Endodermal cell (in vitro differentiated cells): ENCODE data around the gene KIAA0513. TPM values are rescaled to one million over a fixed set of nuclear protein-coding genes. Genes with fewer than 3 reads are reported as not detected.
A peak's percentile ranks its signal among the peaks of the same experiment; 100 is the strongest.

ENCODE experiments used
- DNase-seq: peaks from one replicate; pipeline ENCODE4 v3.0.0-alpha.2; 2017
- H3K27ac ChIP-seq: 2 replicates; pipeline ENCODE4 v1.5.1; 2013; ENCODE audit warnings: mild to moderate bottlenecking, low read depth, low read length, moderate library complexity
- H3K27me3 ChIP-seq: 2 replicates; pipeline ENCODE4 v1.6.1; 2013; ENCODE audit warnings: mild to moderate bottlenecking, low read length, moderate library complexity; ENCODE audit not compliant: insufficient read depth, control insufficient read depth, poor library complexity, severe bottlenecking
- H3K36me3 ChIP-seq: 2 replicates; pipeline ENCODE4 v1.7.0; 2013; ENCODE audit warnings: mild to moderate bottlenecking, low read length, moderate library complexity; ENCODE audit not compliant: control insufficient read depth, insufficient read depth
- H3K4me1 ChIP-seq: one replicate; pipeline ENCODE4 v1.7.0; 2013; ENCODE audit warnings: low read length; ENCODE audit not compliant: control insufficient read depth, insufficient read depth
- H3K4me3 ChIP-seq: 2 replicates; pipeline ENCODE4 v1.5.1; 2013; ENCODE audit warnings: mild to moderate bottlenecking, low read length, moderate library complexity
- H3K9ac ChIP-seq: 2 replicates; pipeline ENCODE4 v1.6.1; 2013; ENCODE audit warnings: mild to moderate bottlenecking, low read length, moderate library complexity; ENCODE audit not compliant: poor library complexity, severe bottlenecking; ENCODE audit errors: extremely low read depth
- H3K9me3 ChIP-seq: 2 replicates; pipeline ENCODE4 v1.6.1; 2013; ENCODE audit warnings: mild to moderate bottlenecking, low read length, moderate library complexity; ENCODE audit not compliant: control insufficient read depth
- H3K27ac Mint-ChIP-seq: 2 replicates; pipeline ENCODE4 v1.8.0; 2020; ENCODE audit warnings: mixed read lengths
- H3K27me3 Mint-ChIP-seq: 2 replicates; pipeline ENCODE4 v1.8.0; 2021; ENCODE audit warnings: mild to moderate bottlenecking, mixed read lengths; ENCODE audit not compliant: insufficient read depth
- H3K36me3 Mint-ChIP-seq: 2 replicates; pipeline ENCODE4 v1.8.0; 2020; ENCODE audit warnings: low read depth, mixed read lengths
- H3K4me1 Mint-ChIP-seq: 2 replicates; pipeline ENCODE4 v1.8.0; 2020; ENCODE audit warnings: mixed read lengths
- H3K4me3 Mint-ChIP-seq: 2 replicates; pipeline ENCODE4 v1.8.0; 2020; ENCODE audit warnings: mild to moderate bottlenecking, moderate library complexity, mixed read lengths
- H3K9me3 Mint-ChIP-seq: 2 replicates; pipeline ENCODE4 v1.8.0; 2020; ENCODE audit warnings: mild to moderate bottlenecking, mixed read lengths
- WGBS, 2 experiments: methylation state at CpG; one replicate each; pipeline versions ENCODE4 v1.1.5 to v1.1.7; 2013; ENCODE audit warnings: missing lambda C conversion rate in 2 of 2, mixed read lengths in 1 of 2; ENCODE audit not compliant: insufficient coverage in 1 of 2, insufficient read length in 1 of 2; 5-methylcytosine and 5-hydroxymethylcytosine counted together
- total RNA-seq, 2 donors: library from RNA; stranded (reverse); fragmentation: NEBNext Ultra II Directional in 1 of 2; extraction: Animal tissue kit (Norgen Biotek cat#: 25700) in 1 of 2; gene quantifications; 2 replicates in 1 of 2; 3 replicates in 1 of 2; pipeline ENCODE4 v1.2.1, GENCODE V29; 2021
- TF ChIP-seq, protein P1 (sequence below): fragments of 200-600 bp; sonication (generic); conservative IDR thresholded peaks from 2 replicates; pipeline ENCODE4 v1.5.0; 2021; ENCODE audit warnings: antibody characterized with exemption, mild to moderate bottlenecking

Gene KIAA0513
- total RNA-seq, 2 donors from 2014 or later = 9.2 to 16.0 TPM

GRCh38 chr16:84988328-84989080 lies 39.1 kb upstream of the KIAA0513 start:
- Mint-ChIP-seq H3K36me3 (peaks cover 72% of the 10 kb centered on the region), H3K4me1 (peaks cover 7% of the 10 kb centered on the region), H3K27ac (peak overlapping the region; percentile 30), H3K4me3 (no peak overlapping the region), H3K27me3 (no peaks in the 10 kb centered on the region), H3K9me3 (no peaks in the 10 kb centered on the region)
- 91 to 93% methylated on average over 5 to 16 of the region's 16 CpGs for WGBS, 2 experiments
- no peaks in the 10 kb centered on the region for H3K4me1 ChIP-seq
- H3K27ac ChIP-seq = no peak overlapping the region
- peaks cover 74% of the 10 kb centered on the region for H3K36me3 ChIP-seq
- no peak overlapping the region for H3K4me3 ChIP-seq
- DNase-seq = no peak
- no peak overlapping the region for H3K9ac ChIP-seq
- TF ChIP-seq, protein P1, sequence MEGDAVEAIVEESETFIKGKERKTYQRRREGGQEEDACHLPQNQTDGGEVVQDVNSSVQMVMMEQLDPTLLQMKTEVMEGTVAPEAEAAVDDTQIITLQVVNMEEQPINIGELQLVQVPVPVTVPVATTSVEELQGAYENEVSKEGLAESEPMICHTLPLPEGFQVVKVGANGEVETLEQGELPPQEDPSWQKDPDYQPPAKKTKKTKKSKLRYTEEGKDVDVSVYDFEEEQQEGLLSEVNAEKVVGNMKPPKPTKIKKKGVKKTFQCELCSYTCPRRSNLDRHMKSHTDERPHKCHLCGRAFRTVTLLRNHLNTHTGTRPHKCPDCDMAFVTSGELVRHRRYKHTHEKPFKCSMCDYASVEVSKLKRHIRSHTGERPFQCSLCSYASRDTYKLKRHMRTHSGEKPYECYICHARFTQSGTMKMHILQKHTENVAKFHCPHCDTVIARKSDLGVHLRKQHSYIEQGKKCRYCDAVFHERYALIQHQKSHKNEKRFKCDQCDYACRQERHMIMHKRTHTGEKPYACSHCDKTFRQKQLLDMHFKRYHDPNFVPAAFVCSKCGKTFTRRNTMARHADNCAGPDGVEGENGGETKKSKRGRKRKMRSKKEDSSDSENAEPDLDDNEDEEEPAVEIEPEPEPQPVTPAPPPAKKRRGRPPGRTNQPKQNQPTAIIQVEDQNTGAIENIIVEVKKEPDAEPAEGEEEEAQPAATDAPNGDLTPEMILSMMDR = peak; percentile 46
- H3K9me3 ChIP-seq = no peaks in the 10 kb centered on the region
- no peaks in the 10 kb centered on the region for H3K27me3 ChIP-seq

- Histone ChIP-seq H3K9me3 (no peaks in the 10 kb centered on the region), H3K4me3 (no peak overlapping the region), H3K27ac (no peak overlapping the region), H3K27me3 (no peaks in the 10 kb centered on the region), H3K36me3 (peaks cover 80% of the 10 kb centered on the region), H3K9ac (no peak overlapping the region), H3K4me1 (peaks cover 9% of the 10 kb centered on the region)
- Mint-ChIP-seq H3K27ac (peak overlapping the region; percentile 5), H3K4me1 (peaks cover 21% of the 10 kb centered on the region), H3K27me3 (no peaks in the 10 kb centered on the region), H3K9me3 (no peaks in the 10 kb centered on the region), H3K36me3 (peaks cover 80% of the 10 kb centered on the region), H3K4me3 (no peak overlapping the region)
- no peak for DNase-seq
- TF ChIP-seq, protein P1 = no peak
- WGBS, 2 experiments = 91 to 92% methylated on average over 24 to 27 of the region's 27 CpGs
Observed at GRCh38 chr16:84989749-84990620, 37.6 kb upstream of the KIAA0513 start.

DNA sequence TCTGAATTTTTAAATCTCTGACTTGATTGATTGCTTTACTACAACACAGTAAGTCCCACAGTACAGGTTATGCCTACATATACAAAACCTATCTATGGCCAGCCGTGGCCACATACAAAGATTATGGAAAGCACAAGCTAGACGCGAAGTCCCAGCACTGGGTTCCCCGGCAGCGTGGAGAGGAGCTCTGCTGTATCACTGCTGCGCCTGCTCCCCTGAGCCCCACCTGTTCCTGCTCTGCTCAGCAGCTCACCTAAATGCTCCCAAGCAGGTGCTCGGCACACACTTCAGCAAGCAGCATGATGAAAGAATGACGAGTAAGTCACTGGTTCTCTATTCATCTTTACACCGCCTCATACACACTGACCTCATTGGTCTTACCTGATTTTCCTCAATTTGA lies 36.8 kb upstream of the KIAA0513 start:
- TF ChIP-seq, protein P1 = no peak
- H3K36me3 Mint-ChIP-seq = peaks cover 81% of the 10 kb centered on the region
- H3K27me3 Mint-ChIP-seq = no peaks in the 10 kb centered on the region
- Histone ChIP-seq H3K27ac (no peak overlapping the region), H3K4me3 (no peak overlapping the region), H3K36me3 (peaks cover 77% of the 10 kb centered on the region), H3K9ac (no peak overlapping the region), H3K9me3 (no peaks in the 10 kb centered on the region), H3K4me1 (peaks cover 9% of the 10 kb centered on the region), H3K27me3 (no peaks in the 10 kb centered on the region)
- H3K9me3 Mint-ChIP-seq = no peaks in the 10 kb centered on the region
- WGBS, 2 experiments = 95 to 97% methylated on average over 9 of the region's 9 CpGs
- H3K27ac Mint-ChIP-seq = no peak overlapping the region
- peaks cover 23% of the 10 kb centered on the region for H3K4me1 Mint-ChIP-seq
- no peak overlapping the region for H3K4me3 Mint-ChIP-seq
- DNase-seq = no peak
